ENCODE results near the gene ZC3H12A. TPM values are rescaled to one million over a fixed set of nuclear protein-coding genes. Genes with fewer than 3 reads are reported as not detected.
A peak's percentile ranks its signal among the peaks of the same experiment; 100 is the strongest.

The ZC3H12A gene
- total and polyA plus RNA-seq, 2 experiments from 2014 or later, result 30.8 to 46.2 TPM

DNA sequence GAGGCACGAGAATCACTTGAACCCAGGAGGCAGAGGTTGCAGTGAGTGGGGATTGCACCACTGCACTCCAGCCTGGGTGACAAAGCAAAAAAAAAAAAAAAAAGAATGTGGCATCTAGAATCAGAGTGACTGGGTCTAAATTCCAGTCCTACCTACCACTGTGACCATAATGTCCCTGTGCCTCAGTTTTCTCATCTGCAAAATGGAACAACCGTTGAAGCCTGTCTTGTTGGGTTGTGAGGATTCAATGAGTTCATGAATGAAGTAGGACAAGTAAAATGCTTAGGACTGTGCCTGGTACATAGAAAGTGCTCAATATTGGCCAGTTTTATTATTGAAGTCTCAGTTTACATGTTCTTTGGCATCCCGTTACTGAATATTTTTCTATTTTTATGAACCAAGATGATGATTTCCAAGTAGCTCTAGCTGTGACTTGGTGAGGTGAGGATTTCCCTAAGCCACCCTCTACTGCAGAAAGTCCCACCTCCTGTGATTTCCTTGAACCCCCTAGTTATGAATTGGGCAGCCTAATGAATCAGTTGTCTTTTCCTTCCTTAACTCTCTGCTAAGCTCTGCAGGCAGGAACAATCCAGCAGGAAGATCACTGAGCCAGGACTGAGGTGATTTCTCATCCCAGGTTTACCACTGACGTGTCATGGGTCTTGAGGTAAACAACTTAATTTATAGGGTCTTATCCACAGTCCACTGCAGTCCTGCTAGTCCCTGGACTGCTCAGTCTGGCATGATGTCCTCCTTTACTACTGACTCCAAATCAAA is 59.1 kb downstream of the ZC3H12A start:
- Histone ChIP-seq H3K36me3 (replicated peaks; ENCODE audit: insufficient read depth, low read depth) (no peaks in the 10 kb centered on the region), H4K20me1 (ENCODE audit: insufficient read depth, poor library complexity, severe bottlenecking) (no peaks in the 10 kb centered on the region), H3K4me2 (no peak overlapping the region), H3K79me2 (no peaks in the 10 kb centered on the region), H3K27ac (peak overlapping the region; percentile 89), H3K9me3 (ENCODE audit: low read depth) (no peaks in the 10 kb centered on the region), H3K4me3 (no peak overlapping the region), H3K4me1 (ENCODE audit: insufficient read depth) (no peaks in the 10 kb centered on the region), H3K27me3 (no peaks in the 10 kb centered on the region), H2AFZ (no peak overlapping the region), H3K9me2 (replicated peaks; ENCODE audit: insufficient read depth) (no peaks in the 10 kb centered on the region)
- WGBS (ENCODE audit: low lambda C conversion rate, missing lambda C conversion rate), result 98% methylated on average over 4 of the region's 4 CpGs
- DNase-seq (ENCODE audit: low spot score), result no peak
- TF ChIP-seq, protein P1, sequence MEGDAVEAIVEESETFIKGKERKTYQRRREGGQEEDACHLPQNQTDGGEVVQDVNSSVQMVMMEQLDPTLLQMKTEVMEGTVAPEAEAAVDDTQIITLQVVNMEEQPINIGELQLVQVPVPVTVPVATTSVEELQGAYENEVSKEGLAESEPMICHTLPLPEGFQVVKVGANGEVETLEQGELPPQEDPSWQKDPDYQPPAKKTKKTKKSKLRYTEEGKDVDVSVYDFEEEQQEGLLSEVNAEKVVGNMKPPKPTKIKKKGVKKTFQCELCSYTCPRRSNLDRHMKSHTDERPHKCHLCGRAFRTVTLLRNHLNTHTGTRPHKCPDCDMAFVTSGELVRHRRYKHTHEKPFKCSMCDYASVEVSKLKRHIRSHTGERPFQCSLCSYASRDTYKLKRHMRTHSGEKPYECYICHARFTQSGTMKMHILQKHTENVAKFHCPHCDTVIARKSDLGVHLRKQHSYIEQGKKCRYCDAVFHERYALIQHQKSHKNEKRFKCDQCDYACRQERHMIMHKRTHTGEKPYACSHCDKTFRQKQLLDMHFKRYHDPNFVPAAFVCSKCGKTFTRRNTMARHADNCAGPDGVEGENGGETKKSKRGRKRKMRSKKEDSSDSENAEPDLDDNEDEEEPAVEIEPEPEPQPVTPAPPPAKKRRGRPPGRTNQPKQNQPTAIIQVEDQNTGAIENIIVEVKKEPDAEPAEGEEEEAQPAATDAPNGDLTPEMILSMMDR (IDR thresholded peaks at IDR 0.05; ENCODE audit: poor library complexity), result no peak
- TF ChIP-seq EZH2phosphoT487 (IDR thresholded peaks at IDR 0.05; ENCODE audit: low read depth, severe bottlenecking, unreplicated experiment), result no peak
- TF ChIP-seq EZH2 (IDR thresholded peaks at IDR 0.05; ENCODE audit: borderline replicate concordance), result no peak

Small RNA genes within 50 kb of the gene (microRNA-seq; reads per million reads assigned to microRNA genes)
- gene MIR5581 (not detected), gene MIR6732 (3.1 reads per million)

Small RNA genes within 50 kb of the gene (small RNA-seq; reads per million reads assigned to genes)
- gene MIR5581, result not detected

Other genes starting within 250 kb of the ZC3H12A start
- gene MEAF6, start 40.2 kb downstream of the ZC3H12A start, total RNA-seq, result 74.7 TPM in 2 replicates
- gene MEAF6, start 40.2 kb downstream of the ZC3H12A start, polyA plus RNA-seq, result 46.5 and 62.8 TPM in 2 replicates
- 10.5 and 10.9 TPM in 2 replicates for gene SNIP1, start 79.7 kb downstream of the ZC3H12A start, total RNA-seq
- gene SNIP1, start 79.7 kb downstream of the ZC3H12A start, polyA plus RNA-seq, result 6.5 and 8.0 TPM in 2 replicates
- gene DNALI1, start 82.4 kb downstream of the ZC3H12A start, total RNA-seq, result 11.5 TPM in 2 replicates
- gene DNALI1, start 82.4 kb downstream of the ZC3H12A start, polyA plus RNA-seq, result 33.1 and 38.8 TPM in 2 replicates
- gene GNL2, start 121.4 kb downstream of the ZC3H12A start, total RNA-seq, result 36.0 and 47.2 TPM in 2 replicates
- gene GNL2, start 121.4 kb downstream of the ZC3H12A start, polyA plus RNA-seq, result 51.7 and 56.1 TPM in 2 replicates
- 0.83 and 0.88 TPM in 2 replicates for gene RSPO1, start 160.3 kb downstream of the ZC3H12A start, total RNA-seq
- gene RSPO1, start 160.3 kb downstream of the ZC3H12A start, polyA plus RNA-seq, result 1.5 and 2.4 TPM in 2 replicates
- 4.1 and 4.3 TPM in 2 replicates for gene CDCA8, start 217.9 kb downstream of the ZC3H12A start, total RNA-seq
- 5.4 and 5.7 TPM in 2 replicates for gene CDCA8, start 217.9 kb downstream of the ZC3H12A start, polyA plus RNA-seq